Left lung (tissue), 10 donors: ENCODE measurements around the gene CPED1. TPM values are rescaled to one million over a fixed set of nuclear protein-coding genes. Genes with fewer than 3 reads are reported as not detected.
A peak's percentile ranks its signal among the peaks of the same experiment; 100 is the strongest.

Experiments used
- ATAC-seq: fragments of 200-7000 bp; cut with Tn5 transposase; one replicate; pipeline ENCODE4 v1.9.1; 2020; ENCODE audit warnings: moderate library complexity
- DNase-seq, 4 donors: peaks; one replicate each; pipeline ENCODE4 v3.0.0-alpha.2; 2013 to 2020
- H3K27ac ChIP-seq, 2 donors: fragments of 200-600 bp; sonication (generic) in 1 of 2; one replicate each; pipeline versions ENCODE4 v1.5.0 to v1.8.0; 2020 to 2021
- H3K27me3 ChIP-seq, 2 donors: fragments of 200-600 bp; sonication (generic) in 1 of 2; one replicate each; pipeline versions ENCODE4 v1.5.0 to v1.8.0; 2020 to 2021
- H3K36me3 ChIP-seq, 2 donors: fragments of 200-600 bp; sonication (generic) in 1 of 2; one replicate each; pipeline versions ENCODE4 v1.5.0 to v1.8.0; 2020 to 2021
- H3K4me1 ChIP-seq, 2 donors: fragments of 200-600 bp; one replicate each; pipeline ENCODE4 v1.8.0; 2021
- H3K4me3 ChIP-seq, 2 donors: fragments of 200-600 bp; sonication (generic) in 1 of 2; one replicate each; pipeline versions ENCODE4 v1.5.0 to v1.8.0; 2020 to 2021; ENCODE audit warnings: mild to moderate bottlenecking in 1 of 2
- H3K9me3 ChIP-seq, 2 donors: fragments of 200-600 bp; sonication (generic) in 1 of 2; one replicate each; pipeline versions ENCODE4 v1.5.0 to v1.8.0; 2020 to 2021
- CTCF ChIP-seq, 2 donors: fragments of 200-600 bp; sonication (generic) in 1 of 2; IDR thresholded peaks; one replicate each; pipeline versions ENCODE4 v1.5.0 to v1.8.0; 2021; ENCODE audit warnings: antibody characterized with exemption in 2 of 2
- intact Hi-C, 2 donors: fragments of 100-400 bp; cut with DNase I; formaldehyde crosslinking; loops; one replicate each; pipeline versions ENCODE4 v1.11.2 to v1.14.2; 2022
- polyA plus RNA-seq, 6 donors: library from polyadenylated mRNA; unstranded; fragments of 120-200 nt; gene quantifications; one replicate each; pipeline ENCODE4 v1.2.1, GENCODE V29; 2013; ENCODE audit not compliant: insufficient read length in 6 of 6
- total RNA-seq, 2 donors: library from RNA; stranded (reverse); fragmentation: NEBNext Ultra II Directional; extraction: Animal tissue kit (Norgen Biotek cat#: 25700); gene quantifications; one replicate each; pipeline ENCODE4 v1.2.1, GENCODE V29; 2021
- donor health status: DM: no; HTN: yes; CAD: no.
- donor health status: DM: no; HTN: no; CAD: no.

The CPED1 gene
- total and polyA plus RNA-seq, 8 donors = 8.8 to 29.6 (median 22.8) TPM

DNA sequence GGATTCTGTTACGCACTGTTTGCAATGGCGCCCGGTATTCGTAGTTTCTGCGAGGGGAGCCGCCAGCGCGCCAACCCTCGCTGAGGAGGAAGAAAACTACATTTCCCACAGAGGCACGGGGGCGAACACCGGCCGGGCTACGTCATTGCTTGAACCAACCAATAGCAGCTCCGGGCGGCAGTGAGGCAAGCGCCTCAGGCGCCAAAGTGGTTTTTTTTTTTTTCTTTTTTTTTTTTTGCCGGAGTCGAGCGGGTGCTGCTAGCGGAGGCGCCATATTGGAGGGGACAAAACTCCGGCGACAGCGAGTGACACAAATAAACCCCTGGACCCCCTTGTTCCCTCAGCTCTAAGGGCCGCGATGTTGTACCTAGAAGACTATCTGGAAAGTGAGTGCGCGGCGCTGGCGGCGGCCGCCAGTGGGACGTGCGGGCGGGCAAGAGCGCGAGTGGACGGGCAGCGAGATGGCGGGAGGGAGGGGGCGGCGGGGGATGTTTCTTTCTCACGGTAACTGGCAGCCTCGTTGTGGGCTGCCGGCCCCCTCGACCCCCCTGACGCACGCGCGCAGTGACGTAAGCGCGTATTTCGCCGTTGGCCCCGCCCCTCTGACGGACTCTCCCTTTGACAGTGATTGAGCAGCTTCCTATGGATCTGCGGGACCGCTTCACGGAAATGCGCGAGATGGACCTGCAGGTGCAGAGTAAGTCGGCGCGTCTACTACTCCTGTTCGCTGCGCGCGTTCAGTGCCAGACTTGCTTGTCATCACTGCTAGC, 37.8 kb upstream of the CPED1 start, which contains the start of gene ING3:
TSS of gene ING3 (plus strand) at position 239 of the 770 bp plus-strand sequence. CDS start at position 359, 120 bp downstream.
- Histone ChIP-seq H3K9me3 (no peaks in the 10 kb centered on the region), H3K4me3 (peak within 1 kb of the TSS; percentile 52 to 62), H3K4me1 (peaks cover 8 to 23% of the 10 kb centered on the region in 2 donors), H3K36me3 (peaks cover 0 to 25% of the 10 kb centered on the region in 2 donors), H3K27me3 (no peaks in the 10 kb centered on the region), H3K27ac (peak within 1 kb of the TSS; percentile 94 to 97)
- DNase-seq = peak; percentile 97 to 99 (median 98)
- peak; percentile 98 for ATAC-seq
- intact Hi-C loops = no loop called here
- TF ChIP-seq CTCF (IDR thresholded peaks at IDR 0.05) = no peak

DNA sequence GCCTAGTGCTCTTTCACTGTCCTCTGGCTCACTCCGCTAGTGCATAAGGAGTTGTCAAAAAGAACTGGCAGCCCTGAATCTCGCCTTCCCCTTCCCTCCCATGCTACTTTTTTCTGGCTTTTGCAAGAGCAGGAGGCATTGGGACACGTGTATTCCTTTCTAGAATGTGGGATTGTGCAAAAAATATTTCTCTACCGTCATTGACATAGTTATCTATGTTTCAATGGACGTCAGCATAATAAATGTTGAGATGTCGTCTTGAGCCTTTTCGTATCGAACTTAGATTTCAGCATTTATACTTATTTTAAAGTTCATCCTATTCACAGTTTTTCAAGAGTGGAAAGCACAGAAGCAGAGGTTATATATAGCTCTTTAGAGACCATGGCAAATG, 37.2 kb upstream of the CPED1 start:
- Histone ChIP-seq H3K27ac (peak overlapping the region; percentile 94 to 97), H3K9me3 (no peaks in the 10 kb centered on the region), H3K36me3 (peaks cover 0 to 30% of the 10 kb centered on the region in 2 donors), H3K4me1 (peaks cover 8 to 23% of the 10 kb centered on the region in 2 donors), H3K4me3 (peak overlapping the region; percentile 52 to 62), H3K27me3 (no peaks in the 10 kb centered on the region)
- intact Hi-C loops = no loop called here
- TF ChIP-seq CTCF (IDR thresholded peaks at IDR 0.05) = no peak
- ATAC-seq = no peak
- no peak for DNase-seq

DNA sequence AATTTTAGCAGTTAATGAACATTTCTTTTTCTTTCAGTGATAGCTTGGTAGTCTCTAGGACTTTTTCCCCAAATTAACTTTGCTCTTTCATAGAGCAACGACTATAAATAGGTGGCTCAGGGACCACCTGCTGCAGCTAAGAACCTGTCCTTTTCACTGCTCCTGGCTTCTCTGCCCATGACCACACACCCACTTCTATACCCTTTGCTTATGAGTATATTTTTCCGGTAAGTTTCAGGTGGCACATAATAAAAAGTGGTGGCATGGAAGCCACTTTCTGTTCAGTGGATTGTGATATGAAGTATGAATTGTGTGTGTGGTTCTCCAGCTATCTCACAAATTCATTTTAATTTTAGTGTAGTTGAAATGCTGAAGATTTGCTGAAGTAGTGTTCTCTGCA, 36.7 kb upstream of the CPED1 start:
- Histone ChIP-seq H3K36me3 (peaks cover 0 to 36% of the 10 kb centered on the region in 2 donors), H3K9me3 (no peaks in the 10 kb centered on the region), H3K4me3 (peak overlapping the region; percentile 52 to 62), H3K27me3 (no peaks in the 10 kb centered on the region), H3K4me1 (peaks cover 8 to 23% of the 10 kb centered on the region in 2 donors), H3K27ac (peak overlapping the region in 1 of 2 donors; percentile 97)
- ATAC-seq (no peak), DNase-seq (no peak)
- no peak for TF ChIP-seq CTCF (IDR thresholded peaks at IDR 0.05)
- intact Hi-C loops = no loop called here

DNA sequence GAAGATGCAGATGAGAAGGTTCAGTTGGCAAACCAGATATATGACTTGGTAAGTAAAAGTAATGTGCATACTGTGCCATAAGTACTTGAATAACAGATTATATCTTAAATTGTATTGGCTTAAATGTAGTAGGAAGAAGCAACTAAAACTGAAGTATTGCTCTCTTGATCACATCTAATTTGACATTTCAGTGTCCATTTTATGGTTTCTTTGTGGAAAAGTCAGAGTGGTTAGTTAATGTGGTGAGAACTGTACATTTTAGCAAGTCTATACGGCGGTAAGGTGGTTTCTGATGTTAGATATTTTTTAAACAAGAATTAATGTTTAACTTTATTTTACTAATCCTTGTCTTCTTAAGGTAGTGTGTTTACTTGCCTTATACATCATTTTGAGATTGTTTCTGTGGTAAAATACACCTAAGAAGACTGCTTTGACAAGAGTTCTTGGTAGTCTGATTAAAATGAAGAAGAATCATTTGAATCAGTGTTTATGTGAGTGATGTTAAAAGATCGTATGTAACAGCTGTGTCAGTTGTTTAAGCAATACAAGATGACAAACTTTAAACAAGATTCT, 32.8 kb upstream of the CPED1 start:
- Histone ChIP-seq H3K9me3 (no peaks in the 10 kb centered on the region), H3K4me1 (peaks cover 8 to 16% of the 10 kb centered on the region in 2 donors), H3K4me3 (no peak overlapping the region), H3K36me3 (peaks cover 0 to 57% of the 10 kb centered on the region in 2 donors), H3K27ac (no peak overlapping the region), H3K27me3 (no peaks in the 10 kb centered on the region)
- no peak for ATAC-seq
- no peak for DNase-seq
- TF ChIP-seq CTCF (IDR thresholded peaks at IDR 0.05) = no peak
- intact Hi-C loops = no loop called here

DNA sequence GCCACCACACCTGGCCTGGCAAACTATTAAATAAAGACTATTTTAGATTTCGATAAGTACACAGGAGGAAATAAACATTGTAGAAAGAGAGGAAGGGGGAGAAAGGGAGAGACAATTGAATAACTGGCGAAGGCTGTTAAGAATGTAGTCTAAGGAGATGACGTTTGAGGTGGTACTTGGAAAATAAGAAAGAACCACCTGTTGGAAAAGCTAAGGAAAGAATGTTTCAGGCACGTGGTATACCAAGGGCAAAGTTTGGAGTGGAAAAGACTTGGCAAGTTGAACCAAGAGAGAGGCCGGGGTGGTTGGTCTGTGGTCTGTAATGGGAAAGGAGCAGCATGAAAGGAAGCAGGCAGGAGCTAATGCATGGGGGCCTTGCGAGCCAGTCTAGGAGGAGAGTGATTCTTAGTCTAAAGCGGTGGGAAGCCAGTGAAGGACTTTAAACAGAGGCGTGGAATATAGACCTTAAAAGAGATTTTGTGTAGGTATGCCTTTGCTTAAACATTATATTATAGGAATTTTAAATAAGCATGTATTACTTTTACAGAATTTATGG, 28.5 kb upstream of the CPED1 start:
- Histone ChIP-seq H3K4me1 (peaks cover 0 to 3% of the 10 kb centered on the region in 2 donors), H3K4me3 (no peak overlapping the region), H3K9me3 (no peaks in the 10 kb centered on the region), H3K36me3 (peaks cover 0 to 45% of the 10 kb centered on the region in 2 donors), H3K27me3 (no peaks in the 10 kb centered on the region), H3K27ac (no peak overlapping the region)
- ATAC-seq (no peak), DNase-seq (no peak)
- no peak for TF ChIP-seq CTCF (IDR thresholded peaks at IDR 0.05)
- intact Hi-C loops = no loop called here
